Activated CD4-positive, CD25-positive, alpha-beta regulatory T cell treated with anti-CD3 and anti-CD28 coated beads, Interleukin-2, amount 50 U/mL, for 72 hours (primary cell): ENCODE data around the gene KPNA5.
"Not testable (repeated sequence)": the region's sequence is repeated elsewhere in the genome, so short reads cannot be mapped to it uniquely, and the experiment has no call there.

Source experiments
- DNase-seq: peaks from one replicate; pipeline ENCODE4 v3.0.0; 2021

Gene KPNA5

DNA sequence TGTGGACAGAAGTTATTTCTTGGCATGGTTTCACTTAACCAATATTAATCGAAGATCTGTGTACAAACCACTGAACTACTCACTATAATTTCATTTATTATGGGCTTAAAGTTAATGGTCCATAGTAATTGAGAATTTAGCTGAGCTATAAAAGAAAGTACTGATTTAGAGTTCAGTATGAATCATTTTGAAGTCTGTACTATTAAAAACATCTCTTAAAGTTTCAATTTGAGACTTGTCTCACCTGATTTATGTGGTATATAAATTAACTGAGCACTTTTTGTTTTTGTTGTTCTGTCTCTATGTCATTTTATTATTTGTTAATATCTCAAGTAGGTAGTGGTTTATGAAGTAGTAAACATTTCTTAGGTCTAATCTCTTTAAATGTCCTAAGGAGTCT lies 24.9 kb downstream of the KPNA5 start:
- DNase-seq = no peak

DNA sequence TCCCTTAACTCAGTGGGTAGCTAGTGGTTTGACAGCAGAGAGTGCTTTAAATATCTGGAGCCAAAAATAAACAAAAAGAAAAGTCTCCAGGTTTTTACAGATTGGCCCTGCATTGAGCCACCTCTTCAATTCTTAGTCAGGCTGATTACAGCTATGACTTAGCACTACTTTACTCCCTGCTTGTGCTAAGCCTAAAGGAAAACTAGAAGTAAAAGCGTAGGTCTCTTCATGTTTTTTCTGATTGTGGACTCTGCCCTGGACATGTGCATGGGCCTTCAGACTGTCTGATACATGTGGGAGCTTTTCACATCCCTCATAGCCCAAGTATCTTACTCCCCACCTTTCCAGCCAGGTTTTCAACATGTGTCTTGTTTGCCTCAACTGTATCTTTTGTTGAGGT lies 33.3 kb downstream of the KPNA5 start:
- DNase-seq = no peak

DNA sequence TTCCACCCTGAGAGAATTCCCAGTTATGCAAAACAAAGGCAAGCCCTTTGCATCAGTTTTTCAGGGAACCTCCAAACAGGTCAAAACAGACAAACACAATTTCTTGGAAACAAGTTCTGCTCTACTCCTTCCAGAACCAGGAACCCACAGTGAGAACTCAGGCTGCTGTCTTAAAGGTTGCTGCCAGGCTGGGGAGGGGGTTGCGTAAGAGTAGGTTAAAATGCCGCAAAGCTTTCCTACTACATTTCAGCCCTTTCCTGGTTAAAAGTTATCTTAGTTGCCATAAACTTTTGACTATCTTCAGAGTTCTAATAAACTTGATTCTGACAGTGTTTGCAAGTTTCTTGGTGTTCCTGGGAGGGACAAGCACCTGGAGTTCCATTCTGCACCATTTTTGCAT lies 33.8 kb downstream of the KPNA5 start:
- DNase-seq = no peak

DNA sequence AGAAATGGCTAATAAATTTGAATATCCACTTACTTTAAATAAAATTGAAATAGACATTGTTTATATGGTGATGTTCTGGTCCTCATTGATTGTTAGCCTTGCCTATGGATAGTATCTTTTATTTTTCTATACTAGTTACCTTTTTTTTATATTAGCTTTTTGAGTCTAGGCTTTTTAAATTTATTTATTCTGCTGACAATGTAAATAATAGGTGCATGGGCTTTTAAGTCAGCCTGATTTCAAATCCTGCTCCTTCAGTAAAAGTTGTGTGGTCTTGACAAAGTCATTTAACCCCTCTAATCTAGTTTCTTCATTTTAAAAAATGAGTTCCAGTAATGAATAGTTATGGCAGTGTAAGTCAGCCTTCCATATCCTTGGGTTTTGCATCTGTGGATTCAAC lies 45.9 kb downstream of the KPNA5 start:
- no peak for DNase-seq

DNA sequence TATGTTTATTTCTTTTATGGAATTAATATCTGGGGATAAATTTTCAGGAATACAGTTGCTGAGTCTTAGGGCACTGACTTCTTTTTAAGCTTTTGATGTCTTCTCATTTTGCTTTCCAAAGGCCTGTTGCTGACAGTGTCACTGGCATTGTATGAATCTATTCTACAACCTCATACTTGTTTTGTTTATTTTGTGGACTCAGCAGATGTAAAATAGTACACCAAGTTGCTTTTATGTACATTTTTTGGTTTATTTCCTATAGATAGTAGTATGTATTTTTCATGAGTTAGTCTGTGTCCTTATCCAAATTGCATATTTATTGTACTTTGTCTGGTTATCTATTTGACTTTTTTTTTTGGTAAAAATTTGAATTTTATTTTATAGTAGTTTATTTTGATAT lies 49.5 kb downstream of the KPNA5 start:
- DNase-seq = no peak

DNA sequence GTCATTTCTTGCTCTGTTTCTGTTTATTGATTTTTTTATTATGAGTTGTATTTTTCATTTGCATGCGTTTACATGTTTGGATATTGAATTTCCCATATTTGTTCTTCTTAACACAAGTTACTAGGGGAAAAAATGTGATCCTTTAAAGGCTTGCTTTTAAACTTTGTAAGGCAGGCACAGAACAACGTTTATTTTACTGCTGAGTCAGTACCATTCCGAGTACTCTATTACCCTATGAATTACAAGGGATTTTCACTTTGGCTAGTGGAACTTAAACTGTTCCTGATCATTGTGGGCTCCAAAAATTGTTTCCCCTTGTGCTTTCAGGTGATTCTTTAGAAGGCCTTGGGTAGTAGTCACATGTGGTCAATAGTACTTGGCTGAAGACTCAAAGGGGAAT lies 56.0 kb downstream of the KPNA5 start:
- DNase-seq = no peak

DNA sequence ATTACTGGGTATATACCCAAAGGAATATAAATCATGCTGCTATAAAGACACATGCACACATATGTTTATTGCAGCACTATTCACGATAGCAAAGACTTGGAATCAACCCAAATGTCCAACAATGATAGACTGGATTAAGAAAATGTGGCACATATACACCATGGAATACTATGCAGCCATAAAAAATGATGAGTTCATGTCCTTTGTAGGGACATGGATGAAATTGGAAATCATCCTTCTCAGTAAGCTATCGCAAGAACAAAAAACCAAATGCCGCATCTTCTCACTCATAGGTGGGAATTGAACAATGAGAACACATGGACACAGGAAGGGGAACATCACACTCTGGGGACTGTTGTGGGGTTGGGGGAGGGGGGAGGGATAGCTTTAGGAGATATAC lies 59.5 kb downstream of the KPNA5 start:
- DNase-seq = not testable (repeated sequence)

- no peak for DNase-seq
Measured at GRCh38 chr6:116741571-116741970, 60.6 kb downstream of the KPNA5 start.

DNA sequence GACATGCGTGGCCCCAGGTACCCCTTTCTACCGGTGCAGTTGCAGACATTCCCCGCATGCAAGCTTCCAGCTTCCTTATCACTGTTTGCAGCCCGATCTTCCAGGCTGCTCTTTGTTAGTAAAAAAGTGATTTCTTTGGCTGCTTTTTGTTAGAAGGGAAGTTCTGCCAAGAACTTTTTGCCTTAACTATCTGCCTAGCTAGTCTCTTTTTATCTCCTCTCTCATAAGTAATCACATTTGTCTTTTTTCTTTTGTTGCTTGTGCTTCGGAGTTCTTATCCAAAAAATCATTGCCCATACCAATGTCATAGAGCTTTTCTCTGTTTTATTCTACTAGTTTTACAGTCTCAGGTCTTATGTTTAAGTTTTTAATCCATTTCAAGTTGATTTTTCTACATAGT lies 64.2 kb downstream of the KPNA5 start:
- DNase-seq = no peak

DNA sequence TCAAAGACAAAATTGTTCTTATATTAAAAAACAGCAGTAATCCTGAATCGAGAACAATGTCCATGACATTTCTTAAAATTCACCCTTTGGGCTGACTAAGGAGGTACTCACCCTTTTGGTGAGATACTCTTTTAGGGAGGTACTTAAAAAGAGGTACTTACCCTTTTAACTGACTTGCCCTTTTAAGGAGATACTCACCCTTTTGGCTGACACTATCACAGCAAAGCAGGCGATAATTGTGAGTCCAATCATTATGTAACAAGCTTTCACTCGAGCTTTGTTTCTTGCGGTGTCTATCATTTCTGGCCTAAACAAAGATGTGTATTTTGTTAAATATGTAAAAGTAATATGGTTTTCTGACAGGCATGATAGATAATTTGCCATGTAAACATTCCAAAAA lies 80.8 kb downstream of the KPNA5 start:
- no peak for DNase-seq

DNA sequence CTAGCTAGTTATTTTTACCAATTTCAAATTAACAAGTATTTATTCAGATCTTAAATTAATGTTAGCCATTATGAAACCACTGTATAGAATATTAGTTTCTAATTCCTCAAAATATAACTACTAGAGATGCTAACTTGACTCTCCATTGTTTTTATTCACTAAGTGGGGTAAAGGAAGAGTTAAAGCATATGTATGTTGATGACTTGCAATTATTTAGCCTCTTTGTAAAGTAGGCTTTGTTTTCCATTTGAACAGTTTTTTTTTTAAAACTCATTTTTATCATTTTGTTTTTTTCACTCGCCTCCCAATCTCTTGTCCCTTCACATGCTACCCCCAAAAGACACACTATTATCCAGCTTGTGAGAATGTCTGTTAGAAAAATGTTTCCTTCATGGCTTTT lies 81.2 kb downstream of the KPNA5 start:
- DNase-seq = no peak

- DNase-seq = no peak
Measured at GRCh38 chr6:116763048-116763447, 82.0 kb downstream of the KPNA5 start.

DNA sequence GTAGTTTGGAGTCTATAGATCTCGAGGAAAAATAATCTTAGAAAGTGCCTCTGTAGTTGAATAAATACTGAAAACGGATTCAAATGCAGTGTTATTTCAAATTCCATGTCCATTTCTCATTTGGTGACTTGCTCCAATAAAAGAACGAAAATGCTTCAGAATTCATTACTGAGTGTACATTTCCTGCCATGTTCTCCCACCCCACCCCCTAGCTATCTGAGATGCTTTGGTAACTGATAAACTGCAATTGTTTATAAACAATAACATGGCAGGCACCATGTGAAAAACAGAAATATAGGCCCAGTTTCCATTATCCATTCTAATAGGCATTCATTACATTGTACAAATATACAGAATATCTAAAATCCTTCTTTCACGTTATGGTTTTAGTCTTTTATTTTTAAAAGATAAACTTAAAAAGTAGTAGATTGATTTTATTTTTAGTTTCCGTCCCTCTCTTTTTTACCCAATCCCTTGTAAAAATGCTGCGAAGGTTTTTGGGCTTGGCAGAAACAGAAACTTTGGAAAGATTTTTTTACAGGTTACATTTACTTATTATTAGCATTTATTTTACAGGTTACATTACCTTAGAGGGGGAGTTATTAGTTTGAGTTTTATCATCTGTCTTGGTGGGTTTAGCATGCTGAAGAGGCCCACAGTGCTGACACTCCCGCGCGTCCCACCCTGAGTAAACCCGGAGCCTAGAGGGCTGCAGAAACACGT lies 83.1 kb downstream of the KPNA5 start:
- no peak for DNase-seq

GRCh38 chr6:116764629-116764960 lies 83.6 kb downstream of the KPNA5 start:
- no peak for DNase-seq

DNA sequence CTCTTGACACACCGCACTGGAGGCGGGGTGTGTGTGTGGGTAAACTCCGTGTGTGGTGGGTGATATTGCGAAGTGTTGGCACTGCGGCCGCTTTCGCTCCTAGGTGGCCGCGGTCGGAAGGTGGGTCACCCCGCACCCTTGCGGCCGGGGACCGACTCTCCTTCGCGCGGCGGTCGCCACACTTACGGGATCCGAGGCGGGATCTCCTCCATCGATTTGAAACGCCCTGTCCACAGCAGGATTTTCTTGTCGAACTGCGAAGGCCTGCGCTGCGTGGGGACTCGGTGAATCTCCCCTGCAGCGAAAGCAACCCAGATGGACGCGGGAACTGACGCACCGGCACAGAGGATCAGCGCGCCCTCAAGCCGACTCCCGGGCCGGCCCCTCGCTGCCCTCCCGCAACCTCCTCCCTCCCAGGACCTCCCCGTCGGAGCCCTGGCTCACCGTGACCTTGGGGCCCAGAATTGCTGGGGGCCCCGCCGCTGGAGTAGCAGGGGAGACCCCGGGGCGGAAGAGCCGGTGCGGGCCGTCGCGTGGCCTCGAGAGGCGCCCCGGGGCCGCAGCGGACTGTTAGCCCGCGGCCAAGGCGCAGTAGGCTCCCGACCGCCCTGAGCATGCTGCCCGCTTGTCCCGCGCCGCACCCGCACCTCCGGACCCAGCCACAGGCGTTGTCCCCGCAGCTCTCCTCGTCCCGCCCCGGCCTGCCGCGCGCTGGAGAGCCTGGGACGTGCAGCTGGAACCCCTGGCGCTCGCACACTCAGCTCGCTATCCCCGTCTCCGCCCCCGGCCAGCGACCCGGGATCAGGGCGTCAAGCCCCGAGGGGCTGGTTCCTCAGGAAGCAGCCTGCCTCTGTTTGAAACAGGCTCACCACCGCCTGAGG lies 84.2 kb downstream of the KPNA5 start, which contains the start of gene FAM162B:
FAM162B (minus strand) TSS at position 759 of the 881 bp plus-strand sequence; CDS start at position 616, 143 bp downstream.
- DNase-seq = no peak

DNA sequence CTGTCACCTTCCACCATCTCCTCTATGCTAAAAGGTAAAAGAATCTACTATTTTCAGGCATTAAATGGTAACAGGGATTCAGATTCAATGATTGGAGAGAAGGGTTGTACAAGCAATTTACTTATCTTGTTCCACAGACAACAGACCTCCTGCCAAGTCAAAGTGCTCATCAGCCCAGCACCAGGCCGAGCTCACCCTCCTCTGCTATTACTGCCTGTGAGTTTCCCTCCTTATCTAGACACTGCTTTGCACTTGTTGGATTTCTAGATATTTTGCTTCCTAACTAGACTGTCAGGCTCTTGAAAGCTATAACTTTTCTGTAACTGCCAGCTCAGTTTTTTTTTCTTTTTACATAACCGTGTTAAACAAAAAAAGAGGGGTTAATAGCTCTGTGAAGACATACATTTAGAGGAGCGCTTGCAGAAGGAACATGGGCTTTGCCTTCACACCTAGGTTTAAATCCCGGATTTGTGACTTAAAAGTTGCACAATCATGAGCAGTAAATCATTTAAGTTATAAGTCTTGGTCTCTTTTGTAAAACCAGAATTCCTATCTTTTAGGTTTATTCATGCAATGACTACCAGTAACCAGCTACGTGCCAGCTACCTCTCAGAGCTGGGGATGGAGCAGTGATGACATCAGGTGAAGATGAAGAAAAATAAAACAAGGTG lies 85.6 kb downstream of the KPNA5 start:
- no peak for DNase-seq

DNA sequence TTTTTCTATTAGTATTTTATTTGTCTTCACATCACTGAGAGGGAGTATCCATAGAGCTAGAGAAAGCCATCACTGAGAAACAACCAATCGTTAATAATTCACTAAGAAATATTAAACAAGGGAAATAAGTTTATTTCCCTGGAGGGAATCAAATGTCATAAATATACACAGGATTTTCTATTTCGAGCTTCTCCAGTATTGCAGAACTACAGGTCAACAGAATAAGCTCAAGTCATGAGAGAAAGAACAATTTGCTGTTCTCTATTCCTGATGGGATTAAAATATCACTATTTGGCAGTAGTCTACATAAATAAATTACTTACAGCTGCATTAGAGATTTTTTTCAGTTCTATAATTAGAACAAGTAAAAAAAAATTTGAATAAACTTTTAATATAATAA lies 86.7 kb downstream of the KPNA5 start:
- DNase-seq = no peak

DNA sequence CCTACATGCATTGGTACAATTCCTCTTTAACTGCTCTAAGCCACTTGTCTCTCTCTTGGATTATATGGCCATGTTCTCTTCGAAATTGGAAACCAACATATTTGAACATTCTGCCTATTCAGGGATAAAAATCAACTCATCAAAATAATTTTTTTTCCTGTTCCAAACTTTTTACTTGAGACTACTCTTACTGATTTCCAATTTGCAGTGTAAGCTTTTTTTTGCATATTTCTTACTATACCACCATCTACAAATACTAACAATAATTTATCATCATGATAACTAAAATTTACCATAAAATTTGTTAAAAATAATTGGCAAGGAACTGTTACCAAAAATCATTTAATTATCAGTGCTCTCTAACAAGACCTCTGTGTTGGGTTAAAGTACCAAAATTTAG lies 91.4 kb downstream of the KPNA5 start:
- no peak for DNase-seq

DNA sequence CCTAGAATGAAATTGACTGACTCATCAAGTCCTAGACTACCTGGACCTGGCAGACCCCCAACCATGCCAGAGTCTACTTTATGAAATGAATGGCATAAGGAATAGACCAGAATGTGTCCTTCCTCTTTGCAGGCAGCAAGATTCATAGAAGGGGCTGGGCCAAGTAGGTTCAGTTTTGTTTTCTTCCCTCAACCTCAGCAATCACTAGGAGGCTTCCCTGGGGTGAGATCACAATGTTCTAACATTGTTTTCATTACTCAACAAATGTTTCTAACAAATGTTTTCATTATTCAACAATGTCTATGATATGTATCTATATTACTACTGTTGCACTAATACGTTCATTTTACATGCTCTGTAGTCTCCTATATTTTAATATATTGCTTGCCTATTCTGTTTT lies 92.9 kb downstream of the KPNA5 start:
- no peak for DNase-seq

- DNase-seq = no peak
Measured at GRCh38 chr6:116779573-116780164, 98.7 kb downstream of the KPNA5 start.

GRCh38 chr6:116783852-116784251 lies 102.8 kb downstream of the KPNA5 start:
- no peak for DNase-seq
